K562 (cell line): ENCODE data around the gene BCAS2.

Experiments
- CTCF ChIP-seq, 3 experiments: IDR thresholded peaks in 2 of 3; conservative IDR thresholded peaks in 1 of 3; 2 replicates each; pipeline ENCODE4 v1.5.1; 2011 to 2012; ENCODE audit warnings: low read length in 3 of 3, mild to moderate bottlenecking in 3 of 3, control low read depth in 2 of 3, improper control_type of control experiment in 1 of 3, inconsistent platforms in 1 of 3, low read depth in 1 of 3, mixed read lengths in 1 of 3, moderate library complexity in 1 of 3; ENCODE audit not compliant: insufficient read depth in 2 of 3
- FOXA1 ChIP-seq: fragments of 450-650 bp; IDR thresholded peaks from 2 replicates; pipeline ENCODE4 v1.6.1; 2016; ENCODE audit warnings: mild to moderate bottlenecking, borderline replicate concordance
- POLR2A ChIP-seq: fragments of 450-650 bp; conservative IDR thresholded peaks from 2 replicates; pipeline ENCODE4 v1.6.1; 2016
- RBFOX2 ChIP-seq: fragments of 200-400 bp; formaldehyde crosslinking; IDR thresholded peaks from 2 replicates; pipeline ENCODE4 v1.6.1; 2017; ENCODE audit warnings: low read depth, mild to moderate bottlenecking, low read length, moderate library complexity
- RNF2 ChIP-seq: sonication (generic); IDR thresholded peaks from 2 replicates; pipeline ENCODE4 v1.6.1; 2016
- SIN3B ChIP-seq: fragments of 450-650 bp; IDR thresholded peaks from 2 replicates; pipeline ENCODE4 v1.6.1; 2017; ENCODE audit warnings: low read depth, mild to moderate bottlenecking, moderate library complexity
- YY1 ChIP-seq, 3 experiments: IDR thresholded peaks; 2 replicates each; pipeline ENCODE4 v1.6.1; 2011; ENCODE audit warnings: low read length in 2 of 3, mild to moderate bottlenecking in 2 of 3, moderate library complexity in 2 of 3, borderline replicate concordance in 1 of 3, control low read depth in 1 of 3, low read depth in 1 of 3; ENCODE audit not compliant: insufficient read depth in 3 of 3, insufficient replicate concordance in 2 of 3, control insufficient read depth in 1 of 3, insufficient read length in 1 of 3; ENCODE audit errors: extremely low read depth in 1 of 3
- ZNF175 ChIP-seq: fragments of 200-800 bp; sonication (Bioruptor generic); IDR thresholded peaks from 2 replicates; pipeline ENCODE4 v1.6.1; 2016; ENCODE audit warnings: low read depth, mild to moderate bottlenecking, missing genetic modification characterization, missing compliant biosample characterization
- TF ChIP-seq, protein P1 (sequence below): sonication (generic); formaldehyde crosslinking; IDR thresholded peaks from 2 replicates; pipeline ENCODE4 v1.8.1; 2022; ENCODE audit warnings: missing genetic modification reagents

- TF ChIP-seq YY1 (IDR thresholded peaks at IDR 0.05; ENCODE audit: borderline replicate concordance in 1 of 3, control insufficient read depth in 1 of 3, extremely low read depth in 1 of 3, insufficient read depth in 3 of 3, insufficient read length in 1 of 3, insufficient replicate concordance in 2 of 3, low read depth in 1 of 3, low read length in 2 of 3) = no peak
- no peak for TF ChIP-seq ZNF175 (CRISPR knock-in tag)
- TF ChIP-seq POLR2A = no peak
- no peak for TF ChIP-seq RBFOX2
- no peak for TF ChIP-seq CTCF (IDR thresholded peaks at IDR 0.05 in 2 of 3, conservative IDR thresholded peaks at IDR 0.05 in 1 of 3; ENCODE audit: insufficient read depth in 2 of 3, low read depth in 1 of 3, low read length in 3 of 3)
- no peak for TF ChIP-seq FOXA1
- TF ChIP-seq SIN3B = no peak
- TF ChIP-seq, protein P1, sequence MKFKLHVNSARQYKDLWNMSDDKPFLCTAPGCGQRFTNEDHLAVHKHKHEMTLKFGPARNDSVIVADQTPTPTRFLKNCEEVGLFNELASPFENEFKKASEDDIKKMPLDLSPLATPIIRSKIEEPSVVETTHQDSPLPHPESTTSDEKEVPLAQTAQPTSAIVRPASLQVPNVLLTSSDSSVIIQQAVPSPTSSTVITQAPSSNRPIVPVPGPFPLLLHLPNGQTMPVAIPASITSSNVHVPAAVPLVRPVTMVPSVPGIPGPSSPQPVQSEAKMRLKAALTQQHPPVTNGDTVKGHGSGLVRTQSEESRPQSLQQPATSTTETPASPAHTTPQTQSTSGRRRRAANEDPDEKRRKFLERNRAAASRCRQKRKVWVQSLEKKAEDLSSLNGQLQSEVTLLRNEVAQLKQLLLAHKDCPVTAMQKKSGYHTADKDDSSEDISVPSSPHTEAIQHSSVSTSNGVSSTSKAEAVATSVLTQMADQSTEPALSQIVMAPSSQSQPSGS (CRISPR knock-in tag) = no peak
- no peak for TF ChIP-seq RNF2
Observed at GRCh38 chr1:114554577-114554976, 26.8 kb downstream of the BCAS2 start.
